ENCODE results near the gene PTPRN2. TPM values are rescaled to one million over a fixed set of nuclear protein-coding genes. Genes with fewer than 3 reads are reported as not detected.
A peak's percentile ranks its signal among the peaks of the same experiment; 100 is the strongest.

Gene PTPRN2
- total RNA-seq, 8 experiments from 2014 or later = 0.10 to 19.7 (median 10.8) TPM; not detected in 1

- Histone ChIP-seq H3K27ac (no peak overlapping the region), H3K4me3 (no peak overlapping the region), H3K4me1 (replicated peaks in 1 of 2) (no peaks in the 10 kb centered on the region)
- in situ Hi-C loops (cut with MboI; ENCODE audit: low pct_unique_long_range_greater_than_20kb in 2 of 9, low sequenced_read_pairs in 9 of 9, unreplicated experiment in 9 of 9) = no loop called here
- ATAC-seq (replicated peaks in 6 of 8) = no peak
- WGBS, 10 experiments = 0 to 88% (median 7%) methylated on average over 1 to 5 of the region's 12 CpGs; no CpG with 5 or more reads in 5 of the 10 experiments
Measured at GRCh38 chr7:158446706-158447105, 140.9 kb downstream of the PTPRN2 start.

- Histone ChIP-seq H3K4me3 (no peak overlapping the region), H3K4me1 (replicated peaks in 1 of 2) (no peaks in the 10 kb centered on the region), H3K27ac (no peak overlapping the region)
- no CpG with 5 or more reads among the region's 13 CpGs for WGBS, 10 experiments
- in situ Hi-C loops (cut with MboI; ENCODE audit: low pct_unique_long_range_greater_than_20kb in 2 of 9, low sequenced_read_pairs in 9 of 9, unreplicated experiment in 9 of 9) = no loop called here
- ATAC-seq (replicated peaks in 6 of 8) = no peak
Measured at GRCh38 chr7:158446281-158446680, 141.3 kb downstream of the PTPRN2 start.

GRCh38 chr7:158445421-158446175, 142.0 kb downstream of the PTPRN2 start:
- in situ Hi-C loops (cut with MboI; ENCODE audit: low pct_unique_long_range_greater_than_20kb in 2 of 9, low sequenced_read_pairs in 9 of 9, unreplicated experiment in 9 of 9) = no loop called here
- no peak overlapping the region for H3K4me3 ChIP-seq
- no peak for ATAC-seq (replicated peaks in 6 of 8)
- WGBS, 10 experiments = 10 to 90% (median 13%) methylated on average over 2 to 3 of the region's 30 CpGs; no CpG with 5 or more reads in 7 of the 10 experiments
- H3K4me1 ChIP-seq (replicated peaks in 1 of 2) = no peaks in the 10 kb centered on the region
- no peak overlapping the region for H3K27ac ChIP-seq

- no peak for ATAC-seq (replicated peaks in 6 of 8)
- in situ Hi-C loops (cut with MboI; ENCODE audit: low pct_unique_long_range_greater_than_20kb in 2 of 9, low sequenced_read_pairs in 9 of 9, unreplicated experiment in 9 of 9) = no loop called here
- no peak overlapping the region for H3K27ac ChIP-seq
- no peaks in the 10 kb centered on the region for H3K4me1 ChIP-seq (replicated peaks in 1 of 2)
- H3K4me3 ChIP-seq = no peak overlapping the region
- WGBS, 10 experiments = 20 to 92% (median 74%) methylated on average over 1 to 6 of the region's 25 CpGs; no CpG with 5 or more reads in 5 of the 10 experiments
Measured at GRCh38 chr7:158444501-158445420, 142.9 kb downstream of the PTPRN2 start.

- no peak for ATAC-seq (replicated peaks in 6 of 8)
- H3K4me1 ChIP-seq (replicated peaks in 1 of 2) = no peaks in the 10 kb centered on the region
- H3K27ac ChIP-seq = no peak overlapping the region
- 80 to 90% (median 83%) methylated on average over 1 to 6 of the region's 19 CpGs; no CpG with 5 or more reads in 7 of the 10 experiments for WGBS, 10 experiments
- H3K4me3 ChIP-seq = no peak overlapping the region
- in situ Hi-C loops (cut with MboI; ENCODE audit: low pct_unique_long_range_greater_than_20kb in 2 of 9, low sequenced_read_pairs in 9 of 9, unreplicated experiment in 9 of 9) = no loop called here
Measured at GRCh38 chr7:158443688-158444483, 143.7 kb downstream of the PTPRN2 start.

GRCh38 chr7:158443014-158443687, 144.5 kb downstream of the PTPRN2 start:
- Histone ChIP-seq H3K4me1 (replicated peaks in 1 of 2) (no peaks in the 10 kb centered on the region), H3K27ac (no peak overlapping the region), H3K4me3 (no peak overlapping the region)
- no peak for ATAC-seq (replicated peaks in 6 of 8)
- 20 to 88% (median 56%) methylated on average over 3 to 14 of the region's 28 CpGs; no CpG with 5 or more reads in 2 of the 10 experiments for WGBS, 10 experiments
- in situ Hi-C loops (cut with MboI; ENCODE audit: low pct_unique_long_range_greater_than_20kb in 2 of 9, low sequenced_read_pairs in 9 of 9, unreplicated experiment in 9 of 9) = no loop called here

- ATAC-seq (replicated peaks in 6 of 8) = no peak
- in situ Hi-C loops (cut with MboI; ENCODE audit: low pct_unique_long_range_greater_than_20kb in 2 of 9, low sequenced_read_pairs in 9 of 9, unreplicated experiment in 9 of 9) = no loop called here
- WGBS, 10 experiments = 24 to 95% (median 64%) methylated on average over 2 to 4 of the region's 4 CpGs; no CpG with 5 or more reads in 2 of the 10 experiments
- no peak overlapping the region for H3K4me3 ChIP-seq
- no peak overlapping the region for H3K27ac ChIP-seq
- H3K4me1 ChIP-seq (replicated peaks in 1 of 2) = no peaks in the 10 kb centered on the region
Measured at GRCh38 chr7:158442260-158442659, 145.4 kb downstream of the PTPRN2 start.

GRCh38 chr7:158439035-158439434, 148.6 kb downstream of the PTPRN2 start:
- WGBS, 10 experiments = 0 to 88% (median 47%) methylated on average over 2 to 5 of the region's 8 CpGs; no CpG with 5 or more reads in 4 of the 10 experiments
- in situ Hi-C loops (cut with MboI; ENCODE audit: low pct_unique_long_range_greater_than_20kb in 2 of 9, low sequenced_read_pairs in 9 of 9, unreplicated experiment in 9 of 9) = no loop called here
- Histone ChIP-seq H3K27ac (no peak overlapping the region), H3K4me3 (no peak overlapping the region), H3K4me1 (replicated peaks in 1 of 2) (peaks cover 0 to 1% of the 10 kb centered on the region in 2 donors)
- no peak for ATAC-seq (replicated peaks in 6 of 8)

GRCh38 chr7:158432369-158433341, 155.0 kb downstream of the PTPRN2 start:
- in situ Hi-C loops (cut with MboI; ENCODE audit: low pct_unique_long_range_greater_than_20kb in 2 of 9, low sequenced_read_pairs in 9 of 9, unreplicated experiment in 9 of 9) = no loop called here
- no peak overlapping the region for H3K4me3 ChIP-seq
- WGBS, 10 experiments = 0 to 70% (median 17%) methylated on average over 1 to 12 of the region's 17 CpGs; no CpG with 5 or more reads in 1 of the 10 experiments
- peak in 5 of 8 experiments; percentile 76 to 94 (median 82) for ATAC-seq (replicated peaks in 6 of 8)
- peak overlapping the region in 1 of 2 donors; percentile 16 for H3K27ac ChIP-seq
- H3K4me1 ChIP-seq (replicated peaks in 1 of 2) = peaks cover 0 to 21% of the 10 kb centered on the region in 2 donors

- peaks cover 0 to 21% of the 10 kb centered on the region in 2 donors for H3K4me1 ChIP-seq (replicated peaks in 1 of 2)
- H3K27ac ChIP-seq = no peak overlapping the region
- peak in 7 of 8 experiments; percentile 17 to 70 (median 52) for ATAC-seq (replicated peaks in 6 of 8)
- in situ Hi-C loops (cut with MboI; ENCODE audit: low pct_unique_long_range_greater_than_20kb in 2 of 9, low sequenced_read_pairs in 9 of 9, unreplicated experiment in 9 of 9) = no loop called here
- no peak overlapping the region for H3K4me3 ChIP-seq
- 0 to 92% (median 42%) methylated on average over 1 to 10 of the region's 14 CpGs; no CpG with 5 or more reads in 4 of the 10 experiments for WGBS, 10 experiments
Measured at GRCh38 chr7:158431941-158432347, 155.7 kb downstream of the PTPRN2 start.
